GM21529 (cell line): Measurements from ENCODE around the gene HM13.
"Not testable (repeated sequence)": the region's sequence is repeated elsewhere in the genome, so short reads cannot be mapped to it uniquely, and the experiment has no call there.

Source experiments
- ATAC-seq: cut with Tn5 transposase; IDR thresholded peaks from one replicate; pipeline ENCODE4 v1.9.1; 2021; ENCODE audit not compliant: unreplicated experiment

The HM13 gene

DNA sequence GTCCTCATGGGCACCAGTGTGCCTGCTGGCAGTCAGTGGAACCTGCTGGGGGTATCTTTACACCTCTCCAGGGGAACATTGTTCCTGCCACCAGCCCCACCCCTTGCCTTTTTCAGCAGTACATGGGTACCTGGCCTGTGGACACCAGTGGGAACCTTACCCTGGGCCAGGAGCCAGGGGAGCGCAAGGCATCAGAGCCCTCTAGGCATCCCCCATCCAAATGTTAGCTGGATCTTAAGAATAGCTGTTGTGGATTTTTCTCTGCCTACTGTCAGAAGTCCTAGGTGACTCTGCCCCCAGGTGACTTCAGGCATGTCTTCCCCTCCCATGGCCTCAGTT is 52.0 kb downstream of the HM13 start:
- no peak for ATAC-seq

DNA sequence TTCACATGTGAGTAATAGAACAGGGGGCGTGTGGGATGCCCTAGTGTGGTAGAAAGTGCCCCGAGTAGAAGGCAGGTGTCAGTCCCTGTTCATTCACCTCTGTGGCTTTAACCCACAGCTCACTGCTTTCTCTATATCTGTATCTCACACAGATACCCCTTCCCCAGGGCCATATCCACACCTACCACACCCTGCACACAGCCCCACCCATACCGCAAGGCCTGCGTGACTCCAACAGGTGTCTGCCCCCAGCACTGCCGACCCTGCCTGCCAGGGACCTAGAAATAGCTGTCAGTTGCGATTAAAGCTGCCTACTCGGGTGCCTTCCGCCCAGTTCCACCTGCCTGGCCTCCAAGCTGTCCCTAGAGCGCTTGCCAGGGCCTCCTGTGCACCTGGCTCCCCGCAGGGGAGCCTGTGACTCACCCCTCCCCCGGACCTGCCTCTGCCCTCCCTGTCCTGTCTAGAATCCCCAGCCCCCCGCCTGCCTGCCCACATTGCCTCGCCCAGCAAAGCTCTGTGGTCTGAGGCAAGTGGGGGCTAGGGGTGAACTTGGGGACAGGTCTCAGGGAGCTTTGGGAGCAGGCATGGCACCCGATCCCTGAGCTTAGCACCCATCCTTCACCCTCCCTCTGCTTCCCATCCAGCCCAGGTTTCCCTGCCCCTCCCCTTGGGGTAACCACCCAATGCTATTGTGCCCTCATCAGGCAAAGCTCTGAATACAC is 52.6 kb downstream of the HM13 start:
- ATAC-seq, result no peak

DNA sequence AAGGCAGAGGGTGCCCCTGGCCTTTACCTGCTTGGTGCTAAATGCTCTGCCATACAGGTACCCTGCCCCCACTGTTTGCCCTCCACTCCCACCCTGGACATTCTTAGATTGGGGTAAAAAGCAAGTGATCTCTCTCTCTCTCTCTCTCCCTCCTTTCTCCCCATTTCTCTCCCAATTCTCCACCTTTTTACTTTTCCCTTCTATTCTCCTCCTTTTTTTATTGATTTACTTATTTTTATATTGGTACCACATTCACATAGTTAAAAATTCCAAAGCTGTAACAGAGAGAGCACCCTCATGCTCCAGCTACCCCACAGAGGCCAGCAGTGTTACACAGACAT is 53.1 kb downstream of the HM13 start:
- no peak for ATAC-seq

DNA sequence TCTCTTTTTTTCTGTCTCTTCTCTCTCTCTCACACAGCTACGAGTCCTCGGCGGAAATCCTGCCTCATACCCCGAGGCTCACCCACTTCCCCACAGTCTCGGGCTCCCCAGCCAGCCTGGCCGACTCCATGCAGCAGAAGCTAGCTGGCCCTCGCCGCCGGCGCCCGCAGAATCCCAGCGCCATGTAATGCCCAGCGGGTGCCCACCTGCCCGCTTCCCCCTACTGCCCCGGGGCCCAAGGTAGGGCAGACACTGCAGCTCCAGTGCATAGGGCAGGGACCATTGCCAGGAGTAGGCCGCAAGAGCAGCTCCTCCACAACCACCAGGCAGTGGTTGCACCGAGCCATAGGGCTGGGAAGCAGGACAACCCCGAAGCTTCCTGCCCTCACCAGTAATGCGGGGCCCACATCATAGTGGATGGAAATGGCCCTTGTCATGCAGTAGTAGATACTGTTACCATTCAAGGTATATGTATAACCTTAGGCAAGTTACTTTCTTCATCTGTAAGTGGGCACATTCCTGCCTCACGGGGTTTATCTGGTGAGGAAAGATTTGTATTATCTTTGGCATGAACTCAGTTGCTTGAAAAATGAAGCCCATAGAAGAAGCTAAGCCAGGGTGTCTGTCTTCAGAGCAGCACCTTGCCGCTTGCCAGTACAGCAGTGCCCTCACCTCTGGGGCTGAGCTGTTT is 53.9 kb downstream of the HM13 start:
- ATAC-seq, result no peak

DNA sequence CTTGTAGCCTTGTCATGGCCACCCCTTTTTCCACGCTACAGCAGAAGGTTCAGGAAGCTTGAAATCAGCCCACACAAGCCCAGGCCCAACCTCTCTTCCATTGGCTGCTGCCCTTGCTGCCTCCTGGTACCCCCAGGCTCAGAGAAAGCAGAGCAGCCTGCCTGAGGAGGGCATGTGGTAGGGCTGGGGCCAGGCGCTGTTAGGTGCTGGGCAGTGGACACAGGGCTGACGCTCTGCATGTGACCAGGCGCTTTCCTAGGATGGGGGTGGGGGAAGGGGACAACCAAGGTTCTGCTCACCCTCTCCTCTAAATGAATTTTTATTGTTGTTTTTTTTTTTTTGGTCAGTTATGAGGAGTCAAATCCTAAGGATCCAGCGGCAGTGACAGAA is 54.5 kb downstream of the HM13 start:
- ATAC-seq, result no peak

DNA sequence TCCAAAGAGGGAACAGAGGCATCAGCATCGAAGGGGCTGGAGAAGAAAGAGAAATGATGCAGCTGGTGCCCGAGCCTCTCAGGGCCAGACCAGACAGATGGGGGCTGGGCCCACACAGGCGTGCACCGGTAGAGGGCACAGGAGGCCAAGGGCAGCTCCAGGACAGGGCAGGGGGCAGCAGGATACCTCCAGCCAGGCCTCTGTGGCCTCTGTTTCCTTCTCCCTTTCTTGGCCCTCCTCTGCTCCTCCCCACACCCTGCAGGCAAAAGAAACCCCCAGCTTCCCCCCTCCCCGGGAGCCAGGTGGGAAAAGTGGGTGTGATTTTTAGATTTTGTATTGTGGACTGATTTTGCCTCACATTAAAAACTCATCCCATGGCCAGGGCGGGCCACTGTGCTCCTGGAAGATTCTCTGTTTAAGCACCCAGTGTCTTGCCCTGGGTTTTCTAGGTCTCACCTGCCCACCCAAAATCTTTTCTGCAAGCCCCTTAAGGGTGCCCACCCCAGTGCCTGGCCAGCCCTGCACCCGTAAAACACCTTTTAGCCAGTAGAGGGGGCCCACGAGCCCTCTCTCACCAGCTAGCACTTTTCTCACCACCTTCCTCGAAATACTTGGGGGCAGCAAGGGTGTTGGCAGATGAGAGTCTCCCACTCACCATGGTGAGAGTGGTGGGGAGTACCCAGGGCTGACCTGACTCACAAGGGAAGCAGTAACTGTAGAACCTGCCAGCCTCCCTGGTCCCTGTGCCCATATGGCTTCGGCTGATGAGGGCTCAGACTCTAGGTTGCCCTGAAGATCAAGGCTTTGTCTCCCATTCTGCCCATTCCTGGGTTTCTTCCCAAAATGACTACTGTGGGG is 55.1 kb downstream of the HM13 start:
- ATAC-seq, result no peak

DNA sequence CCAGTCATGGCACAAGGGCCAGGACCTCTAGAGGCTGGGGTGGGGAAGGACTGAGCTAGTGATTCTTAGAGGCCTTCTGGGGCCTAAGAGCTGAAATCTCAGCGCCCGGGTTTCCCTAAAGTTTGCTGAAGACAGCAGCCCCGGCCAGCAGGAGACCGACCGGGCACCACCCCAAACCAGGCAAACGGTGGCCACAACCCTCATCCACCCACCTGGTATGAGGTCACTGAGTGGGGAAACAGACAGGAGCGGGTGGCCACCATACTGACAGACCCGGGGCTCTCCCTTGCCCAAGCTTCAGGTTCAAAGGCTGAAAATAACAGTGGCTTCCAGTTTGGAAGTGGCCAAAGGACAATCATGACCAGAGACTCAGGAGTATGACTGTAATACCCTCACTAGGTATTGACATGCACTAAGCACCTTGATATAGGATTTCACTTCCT is 55.8 kb downstream of the HM13 start:
- no peak for ATAC-seq

DNA sequence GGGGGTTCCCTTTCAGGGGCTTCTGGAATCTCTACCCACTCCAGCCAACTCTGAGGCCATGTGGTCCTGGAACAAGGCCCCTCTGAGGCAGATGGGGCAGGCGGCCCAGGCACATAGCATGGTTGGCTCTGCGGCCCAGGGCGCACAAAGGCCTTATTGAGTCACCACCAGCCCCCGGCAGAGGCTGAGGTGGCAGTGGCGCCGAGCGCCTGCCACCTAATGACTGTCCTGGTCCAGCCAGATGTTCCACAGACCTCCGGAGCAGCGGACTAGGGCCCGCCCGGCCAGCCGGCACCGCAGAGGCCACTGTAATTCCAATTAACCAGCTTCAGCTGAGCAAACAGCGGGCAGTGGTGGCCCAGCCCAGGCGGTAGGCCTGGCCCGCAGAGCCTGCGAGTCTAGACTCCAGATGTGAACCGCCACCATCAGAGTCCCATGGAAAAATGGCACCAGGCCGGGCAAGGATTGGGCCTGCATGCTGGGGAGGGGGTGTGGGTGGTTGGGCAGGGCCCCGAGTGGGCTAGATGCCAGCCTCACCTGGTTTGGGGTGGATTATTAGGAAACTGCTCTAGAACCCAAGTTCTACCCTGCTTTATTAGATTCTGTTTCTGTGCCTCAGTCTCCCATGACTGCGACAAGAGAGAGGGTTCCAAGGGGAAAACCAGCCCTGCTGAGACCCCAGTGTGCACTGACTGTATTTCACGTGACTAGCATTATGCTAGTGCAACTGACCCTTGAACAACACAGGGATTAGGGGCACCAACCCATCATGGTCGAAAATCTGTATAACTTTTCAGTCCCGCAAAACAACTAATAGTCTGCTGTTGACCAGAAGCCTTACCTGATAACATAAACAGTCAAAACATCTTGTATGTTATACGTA is 56.7 kb downstream of the HM13 start:
- no peak for ATAC-seq

DNA sequence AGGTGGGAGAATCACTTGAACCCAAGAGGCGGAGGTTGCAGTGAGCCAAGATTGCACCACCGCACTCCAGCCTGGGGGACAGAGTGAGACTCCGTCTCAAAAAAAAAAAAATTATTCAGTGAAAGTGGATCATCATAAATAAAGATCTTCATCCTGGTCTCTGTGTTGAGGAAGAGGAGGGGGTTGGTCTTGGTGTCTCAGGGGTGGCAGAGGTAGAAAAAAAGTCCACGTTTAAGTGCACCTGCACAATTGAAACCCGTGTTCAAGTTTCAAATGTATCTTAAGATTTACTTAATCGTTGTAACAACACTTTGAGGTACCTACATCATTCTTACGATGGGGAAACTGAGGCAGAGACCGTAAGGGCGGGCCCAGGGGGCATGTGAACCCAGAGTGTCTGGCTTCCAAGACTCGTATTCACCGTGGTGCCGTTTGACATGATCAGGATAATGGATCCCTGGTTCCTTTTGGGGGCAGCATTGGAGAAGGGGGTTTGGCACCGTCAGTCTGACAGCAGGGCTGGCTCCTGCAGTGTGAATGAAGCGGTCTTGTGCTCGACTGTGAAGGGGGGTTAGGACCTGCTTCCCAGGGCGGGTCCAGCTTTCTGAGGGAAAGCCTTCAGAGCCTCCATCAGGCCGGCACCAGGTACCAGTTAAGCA is 57.9 kb downstream of the HM13 start:
- peak; percentile 5 for ATAC-seq

DNA sequence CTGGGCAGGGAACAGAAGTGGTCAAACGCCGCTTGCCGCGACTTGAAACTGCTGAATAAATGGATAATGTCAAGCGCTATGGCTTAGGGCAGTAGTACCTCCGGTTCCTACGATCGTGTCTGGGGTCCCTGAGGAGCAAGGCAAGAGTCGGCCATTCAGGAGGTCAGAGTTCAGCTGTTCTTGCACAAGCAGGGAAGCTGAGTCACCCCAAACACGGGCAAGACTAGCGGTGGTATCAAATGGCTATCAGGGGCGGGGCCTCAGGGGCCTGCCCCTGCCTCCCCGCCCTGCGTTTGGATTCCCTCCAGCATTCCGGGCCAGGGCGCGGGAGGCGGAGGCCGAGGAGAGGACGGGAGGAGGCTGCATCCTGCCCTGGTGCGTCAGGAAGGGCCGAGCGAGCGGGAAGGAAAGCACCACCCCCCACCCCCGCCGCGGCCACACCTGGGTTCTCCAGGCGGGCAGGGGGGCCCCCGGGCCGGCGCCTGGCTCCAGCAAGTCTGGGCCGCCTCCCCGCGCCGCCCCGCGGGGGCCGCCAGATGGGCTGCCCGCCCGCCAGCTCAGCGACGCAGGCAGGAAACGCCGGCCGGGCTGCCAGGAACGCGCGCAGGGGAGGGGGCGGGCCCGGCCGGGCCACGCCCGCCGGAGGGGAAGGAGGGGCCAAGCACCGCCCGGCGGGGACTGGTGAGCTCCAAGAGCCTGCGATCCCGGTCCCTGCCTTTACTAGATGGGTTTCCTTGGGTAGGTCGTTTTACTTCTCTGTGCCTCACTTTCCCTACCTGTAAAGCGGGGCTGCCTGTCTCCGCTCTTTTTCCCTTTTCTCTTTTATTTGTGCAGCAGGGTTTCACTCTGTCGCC is 58.7 kb downstream of the HM13 start:
- peak; percentile 85 for ATAC-seq

DNA sequence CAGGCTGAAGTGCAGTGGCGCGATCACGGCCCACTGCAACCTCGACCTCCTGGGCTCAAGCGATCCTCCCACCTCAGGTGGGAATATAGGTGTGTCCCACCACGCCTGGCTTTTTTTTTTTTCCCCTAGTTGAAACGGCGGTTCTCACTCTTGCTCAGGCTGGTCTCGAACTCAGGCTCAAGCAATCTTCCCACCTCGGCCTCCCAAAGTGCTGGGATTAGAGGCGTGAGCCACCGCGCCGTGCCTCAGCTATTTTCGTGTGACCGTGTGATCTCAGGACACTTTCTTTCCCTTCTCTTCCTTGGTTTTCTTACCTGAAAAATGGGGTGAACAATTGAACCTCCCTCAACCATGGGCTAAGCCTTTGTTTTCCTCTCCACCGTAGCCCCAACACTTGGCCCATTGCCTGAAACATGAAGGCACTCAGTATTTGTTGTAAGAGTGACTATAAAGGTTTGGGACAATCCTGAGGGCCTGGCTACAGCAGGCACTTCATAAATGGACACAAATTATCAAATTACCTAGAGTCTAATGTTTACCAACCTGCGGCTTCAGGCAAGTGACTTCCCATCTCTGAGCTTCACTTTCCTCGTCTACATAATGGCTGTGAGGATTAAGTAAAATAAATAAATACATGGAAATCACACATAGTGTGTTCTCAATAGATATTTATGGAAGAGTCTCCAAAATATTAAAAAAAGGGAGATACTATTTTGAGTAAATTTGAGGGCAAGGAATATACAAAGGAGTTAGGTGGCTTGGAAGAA is 59.5 kb downstream of the HM13 start:
- no peak for ATAC-seq

DNA sequence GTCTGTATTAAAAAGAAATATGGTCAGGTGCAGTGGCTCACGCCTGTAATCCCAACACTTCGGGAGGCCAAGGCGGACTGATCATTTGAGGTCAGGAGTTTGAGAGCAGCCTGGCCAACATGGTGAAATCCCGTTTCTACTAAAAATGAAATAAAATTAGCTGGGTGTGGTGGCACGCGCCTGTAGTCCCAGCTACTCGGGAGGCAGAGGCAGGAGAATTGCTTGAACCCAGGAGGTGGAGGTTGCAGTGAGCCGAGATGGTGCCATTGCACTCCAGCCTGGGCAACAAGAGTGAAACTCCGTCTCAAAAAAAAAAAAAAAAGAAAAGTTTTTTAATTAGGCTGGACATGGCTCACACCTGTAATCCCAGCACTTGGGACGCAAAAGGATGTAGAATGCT is 60.7 kb downstream of the HM13 start:
- ATAC-seq, result not testable (repeated sequence)

DNA sequence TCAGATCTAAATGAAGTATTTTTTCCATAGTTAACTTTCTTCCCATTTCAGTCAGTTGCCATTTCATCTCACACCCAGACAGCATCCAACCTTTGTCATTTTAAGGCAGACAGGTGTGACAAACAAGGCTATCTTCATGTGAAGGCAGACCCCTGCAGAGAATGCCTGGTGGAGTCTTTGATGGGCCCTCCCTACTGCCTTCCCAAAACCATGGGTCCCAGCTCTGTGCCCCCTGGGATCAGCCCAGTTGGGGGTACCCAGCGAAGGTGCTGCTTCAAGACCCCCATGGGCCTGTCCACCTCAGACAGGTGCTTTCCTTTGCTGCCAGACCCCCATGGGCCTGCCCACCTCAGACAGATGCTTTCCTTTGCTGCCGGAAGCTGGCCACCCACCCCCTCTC is 62.5 kb downstream of the HM13 start:
- ATAC-seq, result no peak

DNA sequence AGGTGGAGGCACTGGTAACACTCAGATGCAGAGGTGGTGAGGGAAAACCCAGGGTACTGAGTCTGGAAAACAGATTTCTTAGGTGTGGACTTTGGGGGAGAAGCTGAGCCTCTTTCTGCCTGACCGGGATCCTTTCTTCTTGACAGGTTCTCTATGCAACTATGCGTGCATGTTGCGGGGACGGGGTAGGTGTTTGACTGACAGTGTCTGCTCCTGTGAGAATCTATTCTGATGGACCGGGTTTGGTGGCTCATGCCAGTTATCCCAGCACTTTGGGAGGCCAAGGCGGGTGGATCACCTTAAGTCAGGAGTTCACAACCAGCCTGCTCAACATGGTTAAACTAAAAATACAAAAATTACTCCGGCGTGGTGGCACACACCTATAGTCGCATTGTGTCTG is 63.0 kb downstream of the HM13 start:
- ATAC-seq, result no peak

DNA sequence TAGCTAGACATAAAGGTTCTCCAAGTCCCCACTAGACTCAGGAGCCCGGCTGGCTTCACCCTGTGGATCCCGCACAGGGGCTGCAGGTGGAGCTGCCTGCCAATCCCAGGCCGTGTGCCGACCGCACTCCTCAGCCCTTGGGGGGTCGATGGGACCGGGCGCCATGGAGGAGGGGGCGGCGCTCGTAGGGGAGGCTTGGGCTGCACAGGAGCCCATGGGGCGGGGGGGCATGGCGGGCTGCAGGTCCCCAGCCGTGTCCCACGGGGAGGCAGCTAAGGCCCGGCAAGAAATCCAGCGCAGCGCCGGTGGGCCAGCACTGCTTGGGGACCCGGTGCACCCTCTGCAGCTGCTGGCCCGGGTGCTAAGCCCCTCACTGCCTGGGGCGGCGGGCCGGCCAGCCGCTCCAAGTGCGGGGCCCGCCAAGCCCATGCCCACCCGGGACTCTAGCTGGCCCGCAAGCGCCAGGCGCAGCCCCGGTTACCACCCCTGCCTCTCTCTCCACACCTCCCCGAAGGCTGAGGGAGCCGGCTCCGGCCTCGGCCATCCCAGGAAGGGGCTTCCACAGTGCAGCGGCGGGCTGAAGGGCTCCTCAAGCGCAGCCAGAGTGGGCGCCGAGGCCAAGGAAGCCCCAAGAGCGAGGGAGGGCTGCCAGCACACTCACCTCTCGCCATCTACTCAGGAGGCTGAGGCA is 64.4 kb downstream of the HM13 start:
- ATAC-seq, result no peak

DNA sequence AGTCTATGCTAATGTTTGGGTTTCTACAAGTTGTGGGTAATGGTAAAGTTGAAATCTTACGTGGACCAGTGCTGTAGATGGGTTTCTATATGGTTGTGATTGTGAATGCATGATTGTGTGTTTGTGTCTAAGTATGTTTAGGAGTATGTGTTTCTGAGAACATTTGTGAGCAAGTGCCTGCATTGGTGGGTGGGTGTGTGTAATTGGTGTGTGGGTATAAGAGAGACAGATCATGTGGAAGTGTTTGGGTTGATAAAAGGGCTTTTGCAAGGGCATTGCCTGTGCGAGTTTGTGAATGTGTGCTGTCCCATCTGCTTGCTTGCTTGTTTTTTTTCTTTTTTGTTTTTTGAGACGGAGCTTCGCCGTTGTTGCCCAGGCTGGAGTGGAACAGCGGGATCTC is 65.0 kb downstream of the HM13 start:
- no peak for ATAC-seq

DNA sequence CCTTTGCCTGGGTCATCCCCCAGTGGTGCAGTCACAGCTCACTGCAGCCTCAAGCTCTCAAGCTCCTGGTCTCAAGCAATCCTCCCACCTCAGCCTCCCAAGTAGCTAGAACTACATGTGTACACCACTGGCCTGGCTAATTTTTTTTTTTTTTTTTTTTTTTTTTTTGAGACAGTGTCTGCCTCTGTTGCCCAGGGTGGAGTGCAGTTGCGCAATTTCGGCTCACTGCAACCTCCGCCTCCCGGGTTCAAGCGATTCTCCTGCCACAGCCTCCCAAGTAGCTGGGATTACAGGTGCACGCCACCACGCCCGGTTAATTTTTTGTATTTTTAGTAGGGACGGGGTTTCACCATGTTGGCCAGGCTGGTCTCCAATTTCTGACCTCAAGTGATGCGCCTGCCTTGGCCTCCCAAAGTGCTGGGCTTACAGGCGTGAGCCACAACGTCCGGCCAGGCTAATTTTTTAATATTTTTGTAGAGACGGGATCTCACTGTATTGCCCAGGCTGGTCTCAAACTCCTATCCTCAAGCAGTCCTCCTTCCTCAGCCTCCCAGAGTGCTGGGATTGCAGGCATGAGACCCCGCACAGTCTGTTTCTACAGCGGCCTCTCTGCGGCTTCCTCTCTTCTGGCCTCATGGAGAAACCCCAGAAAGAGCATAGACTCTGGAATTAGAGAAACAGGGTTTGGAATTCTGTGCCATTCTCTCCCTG is 65.9 kb downstream of the HM13 start:
- ATAC-seq, result not testable (repeated sequence)

DNA sequence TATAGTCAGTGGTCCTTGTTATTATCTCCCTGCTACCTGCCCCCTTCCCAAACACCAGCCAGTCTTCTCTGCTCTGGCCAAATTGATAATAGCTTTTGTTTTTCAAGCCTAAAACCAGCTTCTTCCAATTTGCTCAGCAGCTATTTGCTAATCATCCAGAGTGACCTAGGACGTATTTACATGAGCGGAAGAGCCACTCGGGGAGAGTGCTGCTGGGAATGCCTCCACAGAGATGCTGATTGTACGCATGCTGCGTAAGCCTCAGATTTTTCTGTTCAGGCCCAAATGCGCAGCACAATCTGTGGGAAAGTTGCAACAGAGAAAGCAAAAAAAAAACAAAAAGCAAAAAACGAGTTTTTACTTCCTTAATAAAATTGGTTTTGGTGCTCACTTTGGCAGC is 66.5 kb downstream of the HM13 start:
- ATAC-seq, result no peak
